DND-41 (cell line): ENCODE results near the gene CRELD1.

ENCODE experiments used
- CTCF ChIP-seq: IDR thresholded peaks from 2 replicates; pipeline ENCODE4 v1.5.1; 2012; ENCODE audit warnings: borderline replicate concordance, low read length, moderate library complexity, mild to moderate bottlenecking; ENCODE audit not compliant: poor library complexity, severe bottlenecking; ENCODE audit errors: extremely low read depth
- EZH2 ChIP-seq: IDR thresholded peaks from 3 replicates; pipeline ENCODE4 v1.6.1; 2012; ENCODE audit warnings: borderline replicate concordance, low read depth, mild to moderate bottlenecking, moderate library complexity, low read length, inconsistent platforms; ENCODE audit not compliant: severe bottlenecking

- TF ChIP-seq CTCF (no peak), EZH2 (no peak)
Measured at GRCh38 chr3:9893739-9894138, 39.9 kb upstream of the CRELD1 start.
